ENCODE results near the gene SYNE2. TPM values are rescaled to one million over a fixed set of nuclear protein-coding genes. Genes with fewer than 3 reads are reported as not detected.

The SYNE2 gene
- total and polyA plus RNA-seq, 2 donors from 2014 or later: 65.9 to 461 TPM

DNA sequence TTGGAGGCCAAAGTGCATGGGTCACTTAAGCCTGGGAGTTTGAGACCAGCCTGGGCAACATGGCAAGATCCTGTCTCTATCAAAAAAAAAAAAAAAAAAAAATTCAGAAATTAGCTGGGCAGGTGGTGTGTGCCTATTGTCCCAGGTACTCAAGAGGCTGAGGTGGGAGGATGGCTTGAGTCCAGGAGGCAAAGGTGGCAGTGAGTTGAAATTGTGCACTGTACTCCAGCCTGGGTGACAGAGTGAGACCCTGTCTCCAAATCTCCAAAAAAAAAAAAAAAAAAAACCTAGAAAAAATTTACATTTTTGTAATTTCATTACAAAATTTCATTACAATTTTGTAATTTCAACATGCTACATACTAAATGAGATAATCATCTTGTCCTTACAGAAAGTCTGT, 42.7 kb downstream of the SYNE2 start:
- no peaks in the 10 kb centered on the region for H3K36me3 ChIP-seq (ENCODE audit: control insufficient read depth in 2 of 3, insufficient read depth in 3 of 3, low read length in 3 of 3)
- FAIRE-seq (no peak), DNase-seq (no peak)
- TF ChIP-seq, protein P1, sequence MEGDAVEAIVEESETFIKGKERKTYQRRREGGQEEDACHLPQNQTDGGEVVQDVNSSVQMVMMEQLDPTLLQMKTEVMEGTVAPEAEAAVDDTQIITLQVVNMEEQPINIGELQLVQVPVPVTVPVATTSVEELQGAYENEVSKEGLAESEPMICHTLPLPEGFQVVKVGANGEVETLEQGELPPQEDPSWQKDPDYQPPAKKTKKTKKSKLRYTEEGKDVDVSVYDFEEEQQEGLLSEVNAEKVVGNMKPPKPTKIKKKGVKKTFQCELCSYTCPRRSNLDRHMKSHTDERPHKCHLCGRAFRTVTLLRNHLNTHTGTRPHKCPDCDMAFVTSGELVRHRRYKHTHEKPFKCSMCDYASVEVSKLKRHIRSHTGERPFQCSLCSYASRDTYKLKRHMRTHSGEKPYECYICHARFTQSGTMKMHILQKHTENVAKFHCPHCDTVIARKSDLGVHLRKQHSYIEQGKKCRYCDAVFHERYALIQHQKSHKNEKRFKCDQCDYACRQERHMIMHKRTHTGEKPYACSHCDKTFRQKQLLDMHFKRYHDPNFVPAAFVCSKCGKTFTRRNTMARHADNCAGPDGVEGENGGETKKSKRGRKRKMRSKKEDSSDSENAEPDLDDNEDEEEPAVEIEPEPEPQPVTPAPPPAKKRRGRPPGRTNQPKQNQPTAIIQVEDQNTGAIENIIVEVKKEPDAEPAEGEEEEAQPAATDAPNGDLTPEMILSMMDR (IDR thresholded peaks at IDR 0.05; ENCODE audit: borderline replicate concordance, extremely low read depth, insufficient read depth): no peak
- H3K9ac ChIP-seq (ENCODE audit: low read length in 3 of 3): peak overlapping the region in 1 of 3 donors; percentile 27
- peak overlapping the region; percentile 66 to 87 for H3K27ac ChIP-seq (ENCODE audit: low read depth in 2 of 2, low read length in 2 of 2)
- no peak overlapping the region for H3K4me3 ChIP-seq (ENCODE audit: low read length in 3 of 3)
- no peaks in the 10 kb centered on the region for H3K27me3 ChIP-seq (ENCODE audit: control insufficient read depth, insufficient read depth, low read length)
- intact Hi-C loops (cut with DNase I): no loop called here
- no peaks in the 10 kb centered on the region for H3K9me3 ChIP-seq (ENCODE audit: control insufficient read depth in 2 of 3, insufficient read depth in 1 of 3, low read length in 3 of 3)
- peaks cover 10 to 71% (median 33%) of the 10 kb centered on the region in 3 donors for H3K4me1 ChIP-seq (ENCODE audit: control insufficient read depth in 2 of 3, insufficient read depth in 2 of 3, low read depth in 1 of 3, low read length in 3 of 3)

DNA sequence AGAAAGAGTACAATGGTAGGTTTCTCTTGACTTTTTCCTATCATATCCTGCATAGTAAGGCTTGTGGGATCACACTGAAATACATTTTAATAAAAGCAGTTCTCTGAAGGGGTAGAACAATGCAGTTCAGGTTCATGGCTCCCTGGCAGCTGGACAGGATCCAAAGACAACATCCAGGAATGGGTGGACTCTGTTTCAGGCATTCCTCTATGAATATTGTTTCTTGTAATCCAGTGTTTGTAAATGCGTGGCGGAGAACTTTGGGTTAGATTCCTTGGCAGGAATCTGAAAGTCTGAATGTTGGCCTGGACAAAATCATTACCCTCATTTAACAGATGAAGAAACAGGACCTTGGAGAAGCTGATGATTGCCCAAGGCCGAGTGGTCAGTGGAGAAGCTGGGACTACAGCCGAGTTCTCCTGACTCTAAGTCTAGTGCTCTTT, 43.5 kb downstream of the SYNE2 start:
- DNase-seq (peak; percentile 53 to 90 (median 82)), FAIRE-seq (peak; percentile 85)

DNA sequence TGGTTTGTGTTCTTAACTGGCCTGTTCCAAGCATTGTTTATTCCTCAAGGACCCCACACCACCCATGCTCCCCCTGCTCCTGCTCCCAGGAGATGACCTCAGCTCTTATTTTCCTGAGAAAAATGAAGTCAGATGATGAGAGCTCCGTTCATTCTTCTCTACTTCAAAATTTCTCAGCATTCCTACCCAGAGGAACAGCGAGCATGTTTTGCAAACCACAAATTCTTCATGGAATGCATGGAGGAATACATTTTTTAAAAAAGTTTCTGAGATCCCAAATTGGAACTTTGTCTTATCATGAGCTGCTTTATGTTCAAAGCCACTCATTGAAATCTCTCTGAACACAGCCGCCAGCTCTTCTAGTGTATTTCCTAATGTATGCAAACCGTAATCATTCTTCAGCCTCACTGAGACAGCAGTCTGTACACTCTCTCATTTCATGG, 44.9 kb downstream of the SYNE2 start:
- peak overlapping the region; percentile 39 to 62 for H3K27ac ChIP-seq (ENCODE audit: low read depth in 2 of 2, low read length in 2 of 2)
- H3K9ac ChIP-seq (ENCODE audit: low read length in 3 of 3): peak overlapping the region in 1 of 3 donors; percentile 10
- H3K27me3 ChIP-seq (ENCODE audit: control insufficient read depth, insufficient read depth, low read length): no peaks in the 10 kb centered on the region
- H3K4me1 ChIP-seq (ENCODE audit: control insufficient read depth in 2 of 3, insufficient read depth in 2 of 3, low read depth in 1 of 3, low read length in 3 of 3): peaks cover 7 to 53% (median 27%) of the 10 kb centered on the region in 3 donors
- DNase-seq: no peak
- no peak overlapping the region for H3K4me3 ChIP-seq (ENCODE audit: low read length in 3 of 3)
- no peaks in the 10 kb centered on the region for H3K36me3 ChIP-seq (ENCODE audit: control insufficient read depth in 2 of 3, insufficient read depth in 3 of 3, low read length in 3 of 3)
- no peak for FAIRE-seq
- no peaks in the 10 kb centered on the region for H3K9me3 ChIP-seq (ENCODE audit: control insufficient read depth in 2 of 3, insufficient read depth in 1 of 3, low read length in 3 of 3)
- intact Hi-C loops (cut with DNase I): no loop called here
- TF ChIP-seq, protein P1 (IDR thresholded peaks at IDR 0.05; ENCODE audit: borderline replicate concordance, extremely low read depth, insufficient read depth): no peak

More for the DNA sequence above, 43.5 kb downstream of the SYNE2 start:
- no peaks in the 10 kb centered on the region for H3K36me3 ChIP-seq (ENCODE audit: control insufficient read depth in 2 of 3, insufficient read depth in 3 of 3, low read length in 3 of 3)
- no peaks in the 10 kb centered on the region for H3K9me3 ChIP-seq (ENCODE audit: control insufficient read depth in 2 of 3, insufficient read depth in 1 of 3, low read length in 3 of 3)
- TF ChIP-seq, protein P1 (IDR thresholded peaks at IDR 0.05; ENCODE audit: borderline replicate concordance, extremely low read depth, insufficient read depth): no peak
- peak overlapping the region in 1 of 3 donors; percentile 27 for H3K9ac ChIP-seq (ENCODE audit: low read length in 3 of 3)
- H3K27ac ChIP-seq (ENCODE audit: low read depth in 2 of 2, low read length in 2 of 2): peak overlapping the region; percentile 66 to 87
- peak overlapping the region in 2 of 3 donors; percentile 0 to 18 for H3K4me3 ChIP-seq (ENCODE audit: low read length in 3 of 3)
- intact Hi-C loops (cut with DNase I): no loop called here
- H3K4me1 ChIP-seq (ENCODE audit: control insufficient read depth in 2 of 3, insufficient read depth in 2 of 3, low read depth in 1 of 3, low read length in 3 of 3): peaks cover 7 to 63% (median 28%) of the 10 kb centered on the region in 3 donors
- no peaks in the 10 kb centered on the region for H3K27me3 ChIP-seq (ENCODE audit: control insufficient read depth, insufficient read depth, low read length)

DNA sequence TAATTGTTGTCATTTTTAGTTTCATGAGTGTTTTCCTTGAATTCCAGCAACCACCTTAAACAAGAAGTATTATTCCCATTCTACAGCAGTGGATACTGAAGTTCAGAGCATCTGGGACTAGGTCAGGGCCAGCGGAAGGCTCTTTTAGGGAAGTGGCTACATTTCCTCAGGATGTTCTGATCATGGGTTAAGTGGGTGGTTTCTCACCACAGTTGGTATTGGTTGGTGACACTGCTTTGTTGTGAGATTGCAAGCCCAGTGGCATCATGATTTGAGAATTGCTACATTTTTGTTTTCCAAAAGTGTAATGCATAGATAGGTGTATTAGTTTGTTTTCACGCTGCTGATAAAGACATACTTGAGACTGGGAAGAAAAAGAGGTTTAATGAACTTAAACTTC, 47.1 kb downstream of the SYNE2 start:
- no peaks in the 10 kb centered on the region for H3K9me3 ChIP-seq (ENCODE audit: control insufficient read depth in 2 of 3, insufficient read depth in 1 of 3, low read length in 3 of 3)
- no peak overlapping the region for H3K9ac ChIP-seq (ENCODE audit: low read length in 3 of 3)
- intact Hi-C loops (cut with DNase I): no loop called here
- H3K36me3 ChIP-seq (ENCODE audit: control insufficient read depth in 2 of 3, insufficient read depth in 3 of 3, low read length in 3 of 3): no peaks in the 10 kb centered on the region
- TF ChIP-seq, protein P1 (IDR thresholded peaks at IDR 0.05; ENCODE audit: borderline replicate concordance, extremely low read depth, insufficient read depth): no peak
- DNase-seq (no peak), FAIRE-seq (no peak)
- H3K4me1 ChIP-seq (ENCODE audit: control insufficient read depth in 2 of 3, insufficient read depth in 2 of 3, low read depth in 1 of 3, low read length in 3 of 3): peaks cover 2 to 37% (median 18%) of the 10 kb centered on the region in 3 donors
- H3K27ac ChIP-seq (ENCODE audit: low read depth in 2 of 2, low read length in 2 of 2): peak overlapping the region in 1 of 2 donors; percentile 5
- no peak overlapping the region for H3K4me3 ChIP-seq (ENCODE audit: low read length in 3 of 3)
- H3K27me3 ChIP-seq (ENCODE audit: control insufficient read depth, insufficient read depth, low read length): no peaks in the 10 kb centered on the region

Data from kidney (tissue), 14 donors.